ENCODE data around the gene PDCD6IP.
"Not testable (repeated sequence)": the region's sequence is repeated elsewhere in the genome, so short reads cannot be mapped to it uniquely, and the experiment has no call there.

PDCD6IP gene

GRCh38 chr3:33855884-33856546, 57.6 kb downstream of the PDCD6IP start:
- DNase-seq: no peak

DNA sequence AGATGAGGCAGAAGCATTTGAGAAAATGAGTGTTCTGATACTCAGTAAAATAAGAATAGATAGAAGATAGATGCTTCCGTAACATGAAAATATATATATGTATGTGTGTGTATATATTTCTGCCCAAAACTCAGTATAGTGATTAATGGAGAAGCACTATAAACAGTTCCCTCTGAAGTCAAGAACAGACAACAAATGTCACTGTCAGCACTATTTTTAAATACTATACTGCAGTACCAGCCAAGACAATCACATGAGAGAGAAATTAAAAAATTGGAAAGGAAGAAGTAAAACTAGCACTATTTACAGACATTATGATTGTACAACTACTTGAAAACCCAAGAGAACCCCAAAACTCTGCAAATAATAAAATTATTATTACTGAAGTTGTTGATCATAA, 59.3 kb downstream of the PDCD6IP start:
- not testable (repeated sequence) for DNase-seq

- no peak for DNase-seq
Measured at GRCh38 chr3:33858131-33858530, 59.7 kb downstream of the PDCD6IP start.

DNA sequence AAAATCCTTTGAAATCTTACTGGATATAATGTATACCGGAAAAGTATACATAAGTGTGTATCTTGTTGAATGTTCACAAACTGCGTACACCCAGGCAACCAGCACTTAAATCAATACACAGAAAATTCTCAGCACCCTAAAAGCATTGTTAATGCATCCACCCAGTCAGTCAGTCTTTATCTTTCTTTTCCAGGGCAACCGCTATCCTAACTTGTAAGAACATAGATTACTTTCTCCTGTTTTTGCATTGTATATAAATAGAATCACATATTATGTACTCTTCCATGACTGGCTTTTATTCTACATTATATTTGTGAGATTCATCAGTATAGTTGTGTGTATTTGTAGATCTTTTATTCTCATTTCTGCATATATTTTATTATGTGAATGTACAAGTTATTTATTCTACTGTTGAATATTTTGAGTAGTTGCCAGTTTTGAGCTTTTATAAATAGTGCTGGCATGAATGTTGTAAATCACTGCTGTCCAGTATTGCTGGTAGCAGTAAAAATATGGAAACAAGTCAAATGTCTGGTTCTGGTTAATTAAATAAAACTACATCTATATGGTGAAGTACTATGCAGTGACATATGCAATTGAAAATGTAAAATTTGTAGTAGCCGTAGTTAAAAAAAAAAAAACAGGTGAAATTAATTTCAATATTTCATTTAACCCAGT, 62.1 kb downstream of the PDCD6IP start:
- no peak for DNase-seq

DNA sequence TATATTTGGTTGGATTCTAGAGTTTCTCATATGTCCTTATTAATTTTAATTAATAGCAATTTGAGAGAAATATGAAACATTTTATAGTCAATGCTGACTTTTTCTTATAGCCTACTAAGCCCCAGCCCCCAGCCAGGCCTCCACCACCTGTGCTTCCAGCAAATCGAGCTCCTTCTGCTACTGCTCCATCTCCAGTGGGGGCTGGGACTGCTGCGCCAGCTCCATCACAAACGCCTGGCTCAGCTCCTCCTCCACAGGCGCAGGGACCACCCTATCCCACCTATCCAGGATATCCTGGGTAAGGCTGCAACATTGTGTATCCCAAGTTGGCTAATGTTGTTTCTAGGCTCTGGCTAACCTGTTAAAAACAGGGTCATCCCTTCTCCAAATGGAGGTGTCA, 66.7 kb downstream of the PDCD6IP start:
- DNase-seq: no peak

- DNase-seq: no peak
Measured at GRCh38 chr3:33868309-33868708, 69.9 kb downstream of the PDCD6IP start.

DNA sequence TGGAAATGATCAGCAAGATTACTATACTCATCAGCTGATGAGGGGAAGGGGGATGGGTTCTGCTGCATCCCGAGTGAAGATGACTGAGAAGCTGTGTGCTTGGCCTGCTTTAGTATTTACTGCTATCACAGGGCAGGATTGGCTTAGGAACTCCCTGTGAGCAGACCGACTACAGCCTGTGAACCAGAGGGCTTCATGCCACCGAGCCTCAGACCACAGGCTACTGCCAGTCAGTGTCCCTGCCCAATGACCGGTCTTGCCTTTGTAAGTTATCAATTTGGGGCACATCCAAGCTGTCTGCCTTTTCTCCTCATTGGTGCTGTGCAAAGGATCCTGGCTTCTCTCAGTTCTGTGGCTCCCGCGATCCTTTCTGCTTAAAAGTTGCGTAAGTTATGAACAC, 71.5 kb downstream of the PDCD6IP start:
- no peak for DNase-seq

- DNase-seq: no peak
Measured at GRCh38 chr3:33874815-33875214, 76.4 kb downstream of the PDCD6IP start.

- DNase-seq: no peak
Measured at GRCh38 chr3:33875680-33876079, 77.2 kb downstream of the PDCD6IP start.

- DNase-seq: no peak
Measured at GRCh38 chr3:33877187-33877586, 78.8 kb downstream of the PDCD6IP start.

DNA sequence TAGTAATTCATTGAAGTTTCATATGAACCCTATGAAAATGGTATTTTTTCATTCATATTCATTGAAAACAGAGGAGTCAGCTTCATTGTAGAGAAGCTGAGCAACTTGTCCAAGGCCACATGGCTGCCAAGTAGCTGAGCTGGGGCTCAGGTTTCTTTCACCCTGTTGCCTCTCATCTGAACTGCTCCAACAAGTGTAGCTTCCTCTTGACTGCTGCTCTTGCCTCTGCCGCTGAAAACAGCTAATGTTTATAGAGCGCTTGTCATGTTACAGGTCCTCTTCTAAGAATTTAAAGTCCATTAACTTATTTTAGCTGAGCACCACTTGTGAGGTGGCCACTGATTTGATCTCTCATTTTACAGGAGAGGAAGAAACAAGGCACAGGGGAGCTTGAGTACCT, 81.1 kb downstream of the PDCD6IP start:
- no peak for DNase-seq

- DNase-seq: no peak
Measured at GRCh38 chr3:33881156-33882064, 83.0 kb downstream of the PDCD6IP start.

DNA sequence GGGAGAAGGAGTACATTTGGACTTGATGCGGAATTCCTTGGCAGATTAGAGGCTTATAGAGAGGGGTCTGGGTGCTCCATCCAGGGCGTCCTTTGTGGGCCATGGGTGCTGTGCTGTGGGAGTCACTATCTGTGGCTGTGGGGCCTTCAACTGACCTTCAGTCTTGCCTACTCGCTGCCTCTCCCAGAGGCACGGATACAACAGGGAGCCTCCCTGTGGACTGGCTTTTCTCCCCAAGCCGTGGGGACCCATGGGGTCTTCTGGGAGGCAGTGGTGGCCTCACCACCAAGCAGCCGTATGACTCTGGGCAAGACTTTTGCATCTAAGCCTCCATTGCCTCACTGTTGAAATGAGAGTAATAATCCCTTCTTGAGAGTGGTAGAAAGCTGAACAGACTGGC, 83.9 kb downstream of the PDCD6IP start:
- DNase-seq: no peak

- no peak for DNase-seq
Measured at GRCh38 chr3:33883538-33883950, 85.1 kb downstream of the PDCD6IP start.

- DNase-seq: no peak
Measured at GRCh38 chr3:33883951-33884561, 85.6 kb downstream of the PDCD6IP start.

GRCh38 chr3:33884701-33885100, 86.3 kb downstream of the PDCD6IP start:
- no peak for DNase-seq

- DNase-seq: no peak
Measured at GRCh38 chr3:33885496-33885895, 87.1 kb downstream of the PDCD6IP start.

GRCh38 chr3:33886015-33886414, 87.6 kb downstream of the PDCD6IP start:
- no peak for DNase-seq

- DNase-seq: no peak
Measured at GRCh38 chr3:33887478-33887877, 89.0 kb downstream of the PDCD6IP start.

- DNase-seq: no peak
Measured at GRCh38 chr3:33889394-33890039, 91.1 kb downstream of the PDCD6IP start.

DNA sequence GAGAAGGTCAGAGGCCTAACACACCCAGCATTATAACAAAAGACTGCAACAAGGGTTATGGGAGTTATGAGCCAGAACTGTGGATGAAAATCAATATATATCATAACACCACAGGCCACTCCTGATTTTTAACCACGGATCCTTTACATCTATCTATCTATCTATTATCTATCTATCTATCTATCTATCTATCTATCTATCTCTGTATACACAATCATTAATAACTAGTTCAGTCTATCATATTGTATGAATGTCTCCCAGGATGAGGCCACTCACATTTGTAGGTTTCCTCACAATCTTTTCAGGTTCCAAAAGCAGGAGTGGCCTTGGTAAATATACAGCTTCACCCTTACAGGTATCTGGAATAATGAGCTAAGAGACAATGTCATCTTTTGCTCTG, 94.2 kb downstream of the PDCD6IP start:
- DNase-seq: no peak

GRCh38 chr3:33895658-33896057, 97.2 kb downstream of the PDCD6IP start:
- DNase-seq: no peak

DNA sequence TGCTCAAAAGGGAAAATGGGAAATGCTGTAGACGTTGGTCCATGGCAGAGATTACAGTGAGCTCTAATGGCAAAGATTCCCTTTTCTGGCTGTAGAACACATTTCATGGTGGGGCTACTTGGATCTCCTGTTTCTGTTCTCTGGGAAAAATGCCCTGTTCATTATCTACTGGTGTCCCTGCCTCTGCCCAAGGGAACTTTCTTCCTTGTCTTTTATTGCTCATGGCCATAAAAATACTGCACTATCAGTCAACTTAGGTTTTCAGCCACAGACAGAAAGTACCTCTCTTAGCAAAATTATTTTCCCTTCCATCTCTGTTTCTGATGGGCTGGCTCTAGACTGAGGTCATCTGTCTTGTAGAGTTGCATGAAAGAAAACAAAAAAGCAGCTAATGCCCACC, 98.9 kb downstream of the PDCD6IP start:
- DNase-seq: no peak

All from activated CD4-positive, alpha-beta T cell treated with anti-CD3 and anti-CD28 coated beads, Interleukin-2, amount 50 U/mL, for 1 hour (primary cell).